ENCODE results near the gene STARD6. TPM values are rescaled to one million over a fixed set of nuclear protein-coding genes. Genes with fewer than 3 reads are reported as not detected.

STARD6 gene
- total RNA-seq, 1 experiment from 2014 or later = not detected

- POLR2A ChIA-PET (ENCODE audit: low non-redundant PET) = no interaction called here
- BruUV-seq (replicated peaks) = no TSS peak
- Histone ChIP-seq H3K27me3 (replicated peaks; ENCODE audit: insufficient read depth, low read depth, low read length, poor library complexity) (no peaks in the 10 kb centered on the region), H3K4me3 (ENCODE audit: low read depth, low read length, poor library complexity, severe bottlenecking) (no peak overlapping the region), H3K4me1 (ENCODE audit: insufficient read depth, low read length, poor library complexity, severe bottlenecking) (peaks cover 15% of the 10 kb centered on the region), H3K36me3 (ENCODE audit: insufficient read depth, low read length, poor library complexity, severe bottlenecking) (no peaks in the 10 kb centered on the region), H3K27ac (ENCODE audit: low read depth, low read length, poor library complexity, severe bottlenecking) (no peak overlapping the region), H3K9me3 (ENCODE audit: low read depth, low read length, poor library complexity, severe bottlenecking) (no peaks in the 10 kb centered on the region)
- no peak for TF ChIP-seq EZH2 (IDR thresholded peaks at IDR 0.05; ENCODE audit: borderline replicate concordance, low read depth, low read length, poor library complexity, severe bottlenecking)
- CTCF ChIA-PET = no interaction called here
- no peak for DNase-seq (ENCODE audit: low spot score)
- intact Hi-C loops (cut with micrococcal nuclease; ENCODE audit: unreplicated experiment) = loop anchor here (2.0 to 10.0 kb wide), 4 partner anchors 161 to 589 kb away; no protein-coding TSS in a partner anchor
Measured at GRCh38 chr18:54393648-54394294, 36.1 kb upstream of the STARD6 start.

- POLR2A ChIA-PET (ENCODE audit: low non-redundant PET) = no interaction called here
- Histone ChIP-seq H3K27me3 (replicated peaks; ENCODE audit: insufficient read depth, low read depth, low read length, poor library complexity) (no peaks in the 10 kb centered on the region), H3K36me3 (ENCODE audit: insufficient read depth, low read length, poor library complexity, severe bottlenecking) (no peaks in the 10 kb centered on the region), H3K4me1 (ENCODE audit: insufficient read depth, low read length, poor library complexity, severe bottlenecking) (peaks cover 15% of the 10 kb centered on the region), H3K27ac (ENCODE audit: low read depth, low read length, poor library complexity, severe bottlenecking) (no peak overlapping the region), H3K4me3 (ENCODE audit: low read depth, low read length, poor library complexity, severe bottlenecking) (no peak overlapping the region), H3K9me3 (ENCODE audit: low read depth, low read length, poor library complexity, severe bottlenecking) (no peaks in the 10 kb centered on the region)
- no TSS peak for BruUV-seq (replicated peaks)
- CTCF ChIA-PET = interaction anchor here (0.6 kb wide), 1 partner anchor 279 kb away, joined by 3 read pairs; no protein-coding TSS in a partner anchor
- TF ChIP-seq CTCF (conservative IDR thresholded peaks at IDR 0.05; ENCODE audit: low read depth, low read length) (peak; percentile 76), EZH2 (IDR thresholded peaks at IDR 0.05; ENCODE audit: borderline replicate concordance, low read depth, low read length, poor library complexity, severe bottlenecking) (no peak)
- intact Hi-C loops (cut with micrococcal nuclease; ENCODE audit: unreplicated experiment) = loop anchor here (2.0 to 10.0 kb wide), 4 partner anchors 162 to 590 kb away; no protein-coding TSS in a partner anchor
- DNase-seq (ENCODE audit: low spot score) = peak; percentile 82
Measured at GRCh38 chr18:54392543-54393023, 34.9 kb upstream of the STARD6 start.

GRCh38 chr18:54390838-54391237, 33.2 kb upstream of the STARD6 start:
- H3K36me3 ChIP-seq (ENCODE audit: insufficient read depth, low read length, poor library complexity, severe bottlenecking) = no peaks in the 10 kb centered on the region
- no peak for TF ChIP-seq CTCF (conservative IDR thresholded peaks at IDR 0.05; ENCODE audit: low read depth, low read length)
- TF ChIP-seq EZH2 (IDR thresholded peaks at IDR 0.05; ENCODE audit: borderline replicate concordance, low read depth, low read length, poor library complexity, severe bottlenecking) = no peak
- no TSS peak for BruUV-seq (replicated peaks)
- no peaks in the 10 kb centered on the region for H3K27me3 ChIP-seq (replicated peaks; ENCODE audit: insufficient read depth, low read depth, low read length, poor library complexity)
- no peaks in the 10 kb centered on the region for H3K9me3 ChIP-seq (ENCODE audit: low read depth, low read length, poor library complexity, severe bottlenecking)
- intact Hi-C loops (cut with micrococcal nuclease; ENCODE audit: unreplicated experiment) = loop anchor here (5.0 to 10.0 kb wide), 3 partner anchors 164 to 281 kb away; no protein-coding TSS in a partner anchor
- CTCF ChIA-PET = no interaction called here
- H3K4me1 ChIP-seq (ENCODE audit: insufficient read depth, low read length, poor library complexity, severe bottlenecking) = peaks cover 15% of the 10 kb centered on the region
- POLR2A ChIA-PET (ENCODE audit: low non-redundant PET) = no interaction called here
- no peak overlapping the region for H3K27ac ChIP-seq (ENCODE audit: low read depth, low read length, poor library complexity, severe bottlenecking)
- no peak for DNase-seq (ENCODE audit: low spot score)
- no peak overlapping the region for H3K4me3 ChIP-seq (ENCODE audit: low read depth, low read length, poor library complexity, severe bottlenecking)
